Colonic mucosa (tissue), 4 donors: ENCODE measurements around the gene RAP1GAP2. TPM values are rescaled to one million over a fixed set of nuclear protein-coding genes. Genes with fewer than 3 reads are reported as not detected.

Source experiments
- DNase-seq: peaks from one replicate; pipeline ENCODE4 v3.0.0-alpha.2; 2020
- H3K27ac ChIP-seq: fragments of 200-600 bp; one replicate; pipeline ENCODE4 v1.8.0; 2021
- H3K27me3 ChIP-seq: fragments of 200-600 bp; one replicate; pipeline ENCODE4 v1.8.0; 2021
- H3K36me3 ChIP-seq: fragments of 200-600 bp; one replicate; pipeline ENCODE4 v1.8.0; 2021
- H3K4me1 ChIP-seq: fragments of 200-600 bp; one replicate; pipeline ENCODE4 v1.8.0; 2021; ENCODE audit warnings: mild to moderate bottlenecking
- H3K4me3 ChIP-seq: fragments of 200-600 bp; one replicate; pipeline ENCODE4 v1.8.0; 2021
- H3K9ac ChIP-seq, 2 donors: one replicate each; pipeline ENCODE4 v1.7.0; 2013; ENCODE audit warnings: control low read depth in 2 of 2, low read depth in 2 of 2, low read length in 2 of 2
- H3K9me3 ChIP-seq: fragments of 200-600 bp; one replicate; pipeline ENCODE4 v1.8.0; 2021
- intact Hi-C: fragments of 100-400 bp; cut with DNase I; formaldehyde crosslinking; loops from one replicate; pipeline ENCODE4 v1.14.1; 2022
- total RNA-seq, 2 donors: library from RNA; stranded (reverse); fragmentation: NEBNext Ultra II Directional in 1 of 2; extraction: Animal tissue kit (Norgen Biotek cat#: 25700) in 1 of 2; gene quantifications; one replicate each; pipeline ENCODE4 v1.2.1, GENCODE V29; 2021
- TF ChIP-seq, protein P1 (sequence below): fragments of 200-600 bp; IDR thresholded peaks from one replicate; pipeline ENCODE4 v1.8.0; 2022; ENCODE audit warnings: antibody characterized with exemption, mild to moderate bottlenecking
- donor health status: healthy.
- donor health status: DM: no; HTN: no; CAD: no.
- donor health status: DM: no; HTN: no; CAD: no.

RAP1GAP2 gene
- total RNA-seq, 2 donors from 2014 or later, result 45.2 to 45.4 TPM

GRCh38 chr17:2751491-2751890 is 44.7 kb upstream of the RAP1GAP2 start:
- Histone ChIP-seq H3K9me3 (no peaks in the 10 kb centered on the region), H3K27ac (no peak overlapping the region), H3K4me1 (no peaks in the 10 kb centered on the region), H3K9ac (no peak overlapping the region), H3K4me3 (no peak overlapping the region), H3K27me3 (peaks cover 15% of the 10 kb centered on the region), H3K36me3 (no peaks in the 10 kb centered on the region)
- TF ChIP-seq, protein P1, sequence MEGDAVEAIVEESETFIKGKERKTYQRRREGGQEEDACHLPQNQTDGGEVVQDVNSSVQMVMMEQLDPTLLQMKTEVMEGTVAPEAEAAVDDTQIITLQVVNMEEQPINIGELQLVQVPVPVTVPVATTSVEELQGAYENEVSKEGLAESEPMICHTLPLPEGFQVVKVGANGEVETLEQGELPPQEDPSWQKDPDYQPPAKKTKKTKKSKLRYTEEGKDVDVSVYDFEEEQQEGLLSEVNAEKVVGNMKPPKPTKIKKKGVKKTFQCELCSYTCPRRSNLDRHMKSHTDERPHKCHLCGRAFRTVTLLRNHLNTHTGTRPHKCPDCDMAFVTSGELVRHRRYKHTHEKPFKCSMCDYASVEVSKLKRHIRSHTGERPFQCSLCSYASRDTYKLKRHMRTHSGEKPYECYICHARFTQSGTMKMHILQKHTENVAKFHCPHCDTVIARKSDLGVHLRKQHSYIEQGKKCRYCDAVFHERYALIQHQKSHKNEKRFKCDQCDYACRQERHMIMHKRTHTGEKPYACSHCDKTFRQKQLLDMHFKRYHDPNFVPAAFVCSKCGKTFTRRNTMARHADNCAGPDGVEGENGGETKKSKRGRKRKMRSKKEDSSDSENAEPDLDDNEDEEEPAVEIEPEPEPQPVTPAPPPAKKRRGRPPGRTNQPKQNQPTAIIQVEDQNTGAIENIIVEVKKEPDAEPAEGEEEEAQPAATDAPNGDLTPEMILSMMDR, result no peak
- intact Hi-C loops, result no loop called here
- DNase-seq, result no peak

- H3K27me3 ChIP-seq, result peaks cover 10% of the 10 kb centered on the region
- no peaks in the 10 kb centered on the region for H3K9me3 ChIP-seq
- H3K4me3 ChIP-seq, result peak overlapping the region; percentile 39
- intact Hi-C loops, result no loop called here
- DNase-seq, result no peak
- H3K9ac ChIP-seq, result peak overlapping the region in 1 of 2 donors; percentile 19
- H3K4me1 ChIP-seq, result no peaks in the 10 kb centered on the region
- H3K36me3 ChIP-seq, result no peaks in the 10 kb centered on the region
- TF ChIP-seq, protein P1, result no peak
- no peak overlapping the region for H3K27ac ChIP-seq
Observed at GRCh38 chr17:2755891-2756724, 40.1 kb upstream of the RAP1GAP2 start.

DNA sequence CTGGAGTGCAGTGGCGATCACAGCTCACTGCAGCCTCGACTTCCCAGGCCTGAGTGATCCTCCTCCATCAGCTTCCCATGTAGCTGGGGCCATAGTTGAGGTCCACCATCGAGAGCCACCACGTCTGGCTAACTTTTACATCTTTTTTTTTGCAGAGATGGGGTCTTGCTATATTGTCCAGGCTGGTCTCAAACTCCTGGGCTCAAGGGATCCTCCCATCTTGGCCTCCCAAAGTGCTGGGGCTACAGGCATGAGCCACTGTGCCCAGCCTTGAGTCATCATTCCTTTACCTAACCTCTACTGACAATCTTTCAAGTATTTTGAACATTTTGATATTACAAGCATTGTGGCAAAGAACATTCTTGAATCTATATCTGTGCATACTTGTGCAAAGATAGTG is 37.4 kb upstream of the RAP1GAP2 start:
- intact Hi-C loops, result no loop called here
- Histone ChIP-seq H3K27me3 (peaks cover 10% of the 10 kb centered on the region), H3K4me3 (no peak overlapping the region), H3K9me3 (no peaks in the 10 kb centered on the region), H3K9ac (no peak overlapping the region), H3K27ac (no peak overlapping the region), H3K36me3 (no peaks in the 10 kb centered on the region), H3K4me1 (no peaks in the 10 kb centered on the region)
- no peak for DNase-seq
- TF ChIP-seq, protein P1, result no peak

GRCh38 chr17:2770129-2770528 is 26.1 kb upstream of the RAP1GAP2 start:
- Histone ChIP-seq H3K4me1 (no peaks in the 10 kb centered on the region), H3K9me3 (no peaks in the 10 kb centered on the region), H3K9ac (no peak overlapping the region), H3K27ac (no peak overlapping the region), H3K4me3 (no peak overlapping the region), H3K27me3 (peaks cover under 1% of the 10 kb centered on the region), H3K36me3 (no peaks in the 10 kb centered on the region)
- no peak for DNase-seq
- intact Hi-C loops, result no loop called here
- TF ChIP-seq, protein P1, result no peak

DNA sequence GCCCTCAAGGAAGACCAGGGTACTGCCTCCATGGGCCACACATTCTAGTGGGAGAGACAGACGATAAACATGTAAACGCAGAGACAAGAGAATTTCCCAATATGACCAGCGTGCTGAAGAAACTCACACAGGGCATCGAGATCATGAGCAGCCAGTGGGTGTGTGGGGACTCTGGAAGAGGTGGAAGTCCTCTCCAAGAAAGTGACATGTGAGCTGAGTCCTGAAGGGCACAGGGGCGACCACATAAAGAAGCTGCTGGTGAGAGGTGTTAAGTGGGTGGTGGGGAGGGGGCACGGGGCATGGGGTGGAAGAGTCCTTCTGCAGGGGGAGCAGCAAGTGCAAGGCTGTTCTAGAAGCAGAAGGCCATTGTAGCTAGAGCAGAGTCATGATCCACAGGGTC is 21.0 kb upstream of the RAP1GAP2 start:
- no peak for DNase-seq
- no peaks in the 10 kb centered on the region for H3K36me3 ChIP-seq
- no peaks in the 10 kb centered on the region for H3K9me3 ChIP-seq
- intact Hi-C loops, result no loop called here
- H3K4me3 ChIP-seq, result no peak overlapping the region
- peaks cover 10% of the 10 kb centered on the region for H3K27me3 ChIP-seq
- TF ChIP-seq, protein P1, result no peak
- no peak overlapping the region for H3K27ac ChIP-seq
- H3K9ac ChIP-seq, result no peak overlapping the region
- H3K4me1 ChIP-seq, result no peaks in the 10 kb centered on the region
